ENCODE measurements around the gene SPATA31C1.
"Not testable (repeated sequence)": the region's sequence is repeated elsewhere in the genome, so short reads cannot be mapped to it uniquely, and the experiment has no call there.

SPATA31C1 gene

GRCh38 chr9:87886933-87887505, 30.7 kb upstream of the SPATA31C1 start:
- no peak for FAIRE-seq

GRCh38 chr9:87887661-87888480, 29.9 kb upstream of the SPATA31C1 start:
- no peak for FAIRE-seq

GRCh38 chr9:87888501-87888900, 29.3 kb upstream of the SPATA31C1 start:
- FAIRE-seq = no peak

- FAIRE-seq = no peak
Observed at GRCh38 chr9:87889065-87889881, 28.5 kb upstream of the SPATA31C1 start.

GRCh38 chr9:87889882-87890252, 27.9 kb upstream of the SPATA31C1 start:
- FAIRE-seq = no peak

GRCh38 chr9:87890837-87891236, 26.9 kb upstream of the SPATA31C1 start:
- FAIRE-seq = no peak

GRCh38 chr9:87891754-87892153, 26.0 kb upstream of the SPATA31C1 start:
- FAIRE-seq = peak; percentile 15

- no peak for FAIRE-seq
Observed at GRCh38 chr9:87892956-87893355, 24.8 kb upstream of the SPATA31C1 start.

GRCh38 chr9:87894998-87895625, 22.6 kb upstream of the SPATA31C1 start:
- FAIRE-seq = no peak

- no peak for FAIRE-seq
Observed at GRCh38 chr9:87896891-87897290, 20.9 kb upstream of the SPATA31C1 start.

- no peak for FAIRE-seq
Observed at GRCh38 chr9:87898151-87898550, 19.6 kb upstream of the SPATA31C1 start.

- FAIRE-seq = not testable (repeated sequence)
Observed at GRCh38 chr9:87902371-87902770, 15.4 kb upstream of the SPATA31C1 start.

- FAIRE-seq = no peak
Observed at GRCh38 chr9:87909310-87910041, 8.3 kb upstream of the SPATA31C1 start.

GRCh38 chr9:87910821-87911220, 6.9 kb upstream of the SPATA31C1 start:
- FAIRE-seq = no peak

GRCh38 chr9:87919013-87919412, 1.3 kb downstream of the SPATA31C1 start:
- FAIRE-seq = not testable (repeated sequence)

- not testable (repeated sequence) for FAIRE-seq
Observed at GRCh38 chr9:87921561-87921960, 3.8 kb downstream of the SPATA31C1 start.

- FAIRE-seq = not testable (repeated sequence)
Observed at GRCh38 chr9:87923012-87923411, 5.2 kb downstream of the SPATA31C1 start.

GRCh38 chr9:87924851-87925250, 7.1 kb downstream of the SPATA31C1 start:
- FAIRE-seq = not testable (repeated sequence)

GRCh38 chr9:87929152-87929551, 11.4 kb downstream of the SPATA31C1 start:
- not testable (repeated sequence) for FAIRE-seq

- FAIRE-seq = not testable (repeated sequence)
Observed at GRCh38 chr9:87934444-87934843, 16.7 kb downstream of the SPATA31C1 start.

GRCh38 chr9:87937352-87937751, 19.6 kb downstream of the SPATA31C1 start:
- not testable (repeated sequence) for FAIRE-seq

GRCh38 chr9:87937918-87938317, 20.2 kb downstream of the SPATA31C1 start:
- not testable (repeated sequence) for FAIRE-seq
